Measurements from ENCODE around the gene GABRG3.

Gene GABRG3

DNA sequence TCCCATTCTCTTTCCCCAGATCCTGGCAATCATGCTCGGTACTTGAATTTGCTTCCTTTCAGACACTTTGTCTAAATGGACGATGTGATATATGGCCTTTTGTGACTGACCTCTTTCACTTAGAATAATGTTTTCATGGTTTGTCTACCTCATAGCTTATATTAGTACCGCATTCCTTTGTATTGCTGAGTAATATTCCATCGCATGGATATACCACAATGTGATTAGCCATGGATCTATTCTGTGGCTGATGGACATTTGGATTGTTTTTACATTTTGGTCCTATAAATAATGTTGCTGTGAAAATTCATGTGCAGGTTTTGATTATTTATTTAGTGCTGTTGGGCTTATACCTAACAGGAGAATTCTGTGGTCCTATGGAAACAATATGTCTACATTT is 458.6 kb downstream of the GABRG3 start:
- DNase-seq: no peak

DNA sequence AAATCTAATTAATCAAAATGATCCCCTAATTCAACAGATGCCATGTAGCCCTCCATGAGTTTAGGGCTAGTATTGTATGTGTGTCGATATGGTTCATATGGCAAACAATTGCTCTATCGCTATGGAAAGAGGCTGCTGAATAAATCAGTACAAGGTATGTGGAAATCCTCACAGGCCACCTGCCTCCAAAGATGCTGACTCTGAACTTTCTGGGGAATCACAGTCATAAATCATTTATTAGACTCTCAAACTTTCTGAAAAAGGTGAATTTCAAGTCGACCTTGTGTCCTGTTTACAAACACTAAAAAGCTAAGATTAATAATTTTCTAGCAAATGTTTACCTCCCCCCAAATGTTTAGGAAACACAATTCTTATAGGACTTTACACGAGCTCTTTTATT is 462.6 kb downstream of the GABRG3 start:
- DNase-seq: no peak

DNA sequence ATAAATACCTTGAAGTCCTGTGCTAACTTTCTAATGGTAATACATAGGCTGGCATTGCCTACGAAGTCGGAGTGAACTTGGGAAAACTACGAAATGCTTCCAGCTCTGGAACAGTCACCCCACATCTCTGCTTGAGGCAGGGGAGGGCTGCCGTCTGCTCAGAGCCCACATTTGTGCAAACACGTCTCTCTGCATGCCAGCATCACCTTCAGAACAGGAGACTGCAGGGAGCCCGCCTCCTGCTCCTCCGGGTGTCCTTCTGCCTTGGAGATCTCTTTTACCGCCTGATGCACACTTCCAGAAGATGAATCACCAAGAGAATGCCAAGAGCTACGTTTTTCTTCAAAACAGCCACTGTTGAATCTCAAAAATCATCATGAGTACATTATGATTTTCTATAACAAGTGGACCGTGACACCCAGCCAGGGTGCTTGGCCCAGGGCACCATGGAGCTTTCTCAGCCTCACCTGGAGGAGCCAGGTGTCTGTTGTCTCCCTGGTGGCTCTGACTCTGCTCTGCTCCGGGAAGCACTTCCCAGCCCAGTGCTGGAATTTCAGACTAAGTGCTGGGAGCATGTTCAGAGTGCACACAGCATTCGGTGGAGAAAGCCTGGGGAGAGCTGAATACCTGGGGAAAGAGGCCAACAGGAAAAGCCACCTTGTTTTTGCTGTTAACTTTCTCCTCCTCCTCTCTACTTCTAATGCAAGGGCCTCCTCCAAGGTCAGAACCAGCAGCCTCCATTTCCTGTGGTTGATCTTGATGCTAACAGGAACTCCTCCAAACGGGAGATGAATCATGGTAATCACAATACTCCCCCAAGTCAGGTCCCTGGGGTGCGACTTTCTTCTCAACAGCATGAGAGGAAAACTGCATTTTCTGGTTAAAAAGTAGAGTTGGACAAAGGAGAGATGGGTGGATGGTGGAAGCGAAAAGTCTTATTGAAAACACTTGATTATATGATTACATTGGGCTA is 467.7 kb downstream of the GABRG3 start:
- no peak for DNase-seq

DNA sequence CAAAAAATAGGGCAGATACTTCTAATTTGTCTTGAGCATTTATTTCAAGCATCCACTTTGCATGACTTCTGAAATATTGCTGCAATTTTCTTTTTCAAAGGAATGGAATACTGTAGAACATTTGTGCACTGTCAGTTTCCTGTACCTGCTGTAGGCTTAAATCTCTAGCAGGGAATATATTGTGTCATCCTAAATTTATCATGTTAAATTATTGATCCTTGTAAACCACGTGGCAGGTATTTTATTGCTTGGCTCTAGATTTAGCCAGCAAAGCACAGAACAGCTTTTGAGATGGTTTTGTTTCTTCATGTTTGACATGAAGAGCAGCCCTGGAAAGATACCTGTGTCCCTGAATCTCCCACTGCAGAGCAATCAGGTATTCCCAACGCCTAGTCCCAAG is 470.1 kb downstream of the GABRG3 start:
- no peak for DNase-seq

DNA sequence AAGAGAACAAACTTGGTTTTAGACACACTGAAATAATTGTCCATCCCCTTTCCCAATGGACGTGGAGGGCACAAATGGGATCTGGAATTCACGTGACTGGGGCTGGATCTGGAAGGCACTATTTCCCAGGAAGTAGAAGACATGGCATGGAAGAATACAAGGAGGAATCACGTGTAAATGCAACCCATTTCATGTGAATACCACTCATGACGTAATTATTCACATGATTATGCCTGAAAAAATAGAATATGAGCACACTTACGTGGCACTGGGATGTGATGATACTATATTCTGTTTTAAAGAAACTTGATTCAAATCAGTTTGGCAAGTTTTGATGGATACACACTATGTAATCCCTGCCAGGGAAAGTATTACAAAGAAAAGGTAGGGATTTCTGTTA is 477.3 kb downstream of the GABRG3 start:
- no peak for DNase-seq

DNA sequence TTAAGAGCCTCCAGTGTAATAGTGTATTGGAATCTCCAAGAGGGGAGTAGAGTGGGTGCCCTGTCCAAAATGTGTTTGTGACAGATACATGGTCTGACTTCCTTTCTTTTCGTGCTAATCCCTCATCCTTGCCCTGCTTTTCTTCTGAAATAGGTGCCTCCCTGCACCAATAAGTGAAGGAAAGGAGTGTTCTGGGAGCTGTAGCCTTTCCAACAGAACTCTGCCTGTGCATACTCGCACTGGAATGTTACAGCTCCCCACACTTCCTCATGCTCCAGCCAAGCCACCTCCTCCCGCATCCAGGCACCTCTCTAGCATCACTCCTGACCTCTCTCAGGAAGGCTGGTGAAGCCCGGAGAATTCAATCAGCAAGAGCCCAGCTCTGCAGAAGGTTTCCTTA is 478.0 kb downstream of the GABRG3 start:
- no peak for DNase-seq

DNA sequence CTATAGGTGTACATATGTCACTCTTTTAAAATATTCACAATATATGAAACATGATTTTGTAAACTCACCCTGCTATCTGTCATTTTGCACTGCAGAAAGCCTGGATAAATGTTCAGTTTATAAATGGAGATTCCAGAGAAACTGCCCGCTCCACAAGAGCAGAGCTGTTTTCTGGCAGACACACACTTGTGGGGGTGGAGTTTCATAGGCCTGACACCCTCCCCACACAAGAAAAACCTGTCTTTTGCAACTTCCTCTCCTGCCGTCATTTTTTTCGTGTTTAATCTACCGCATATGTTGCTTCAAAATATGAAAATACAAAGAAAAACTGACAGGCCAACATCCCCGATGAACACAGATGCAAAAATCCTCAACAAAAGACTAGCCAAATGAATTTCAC is 479.0 kb downstream of the GABRG3 start:
- DNase-seq: no peak

DNA sequence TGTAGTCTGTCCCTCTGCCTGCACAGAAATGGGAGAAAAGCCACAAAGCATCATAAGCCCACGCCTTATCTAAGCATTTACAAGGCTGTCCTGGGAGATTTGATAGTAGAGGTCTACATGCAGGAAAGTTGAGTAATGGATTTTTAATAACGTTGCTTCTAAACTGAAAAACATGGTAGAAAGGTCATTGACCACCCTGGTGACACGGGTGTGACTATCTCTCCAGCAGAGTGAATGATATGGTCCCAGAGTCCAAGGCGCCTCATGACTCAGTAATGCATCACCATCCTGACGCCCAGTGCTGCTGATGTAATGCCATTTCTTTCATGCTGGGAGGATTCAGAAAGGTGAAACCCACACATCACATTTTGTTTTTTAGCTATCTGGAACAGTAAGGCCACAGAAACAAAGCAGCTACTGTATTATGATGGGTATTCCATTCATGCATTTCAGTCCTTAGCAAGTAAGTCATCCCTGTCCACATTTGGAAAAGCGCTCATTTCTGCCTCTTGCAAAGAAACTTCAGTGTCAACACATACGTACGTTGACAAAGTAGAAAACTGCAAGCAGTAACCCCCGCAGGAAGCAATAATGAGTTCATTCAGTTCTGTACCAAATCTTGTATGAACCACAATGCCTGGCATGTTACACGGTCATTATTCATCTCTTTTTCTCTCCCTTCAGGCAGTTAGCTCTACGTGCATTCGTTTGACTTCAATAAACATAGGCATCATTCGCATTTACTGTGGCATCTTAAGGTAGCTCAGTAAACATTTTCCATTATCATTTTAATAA is 483.5 kb downstream of the GABRG3 start:
- no peak for DNase-seq

DNA sequence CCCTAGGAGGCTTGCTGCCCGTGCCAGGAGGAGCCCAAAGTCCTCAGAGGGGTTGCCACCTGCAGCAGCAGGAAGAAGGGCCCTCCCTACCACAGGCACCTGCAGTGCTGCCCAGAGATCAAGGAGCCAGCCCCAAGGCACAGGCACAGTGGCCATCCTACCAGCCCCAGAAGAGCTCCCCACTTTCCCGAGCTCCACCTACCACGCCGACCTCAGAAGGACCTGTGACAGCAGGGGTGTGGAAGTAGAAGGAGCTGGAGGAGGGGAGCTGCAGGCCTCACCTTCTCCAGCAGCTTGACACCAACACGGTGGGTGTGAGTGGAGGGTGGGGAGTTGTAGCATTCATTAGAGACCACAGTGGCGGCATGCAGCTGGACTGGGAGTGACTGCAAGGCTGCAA is 485.8 kb downstream of the GABRG3 start:
- DNase-seq: no peak

DNA sequence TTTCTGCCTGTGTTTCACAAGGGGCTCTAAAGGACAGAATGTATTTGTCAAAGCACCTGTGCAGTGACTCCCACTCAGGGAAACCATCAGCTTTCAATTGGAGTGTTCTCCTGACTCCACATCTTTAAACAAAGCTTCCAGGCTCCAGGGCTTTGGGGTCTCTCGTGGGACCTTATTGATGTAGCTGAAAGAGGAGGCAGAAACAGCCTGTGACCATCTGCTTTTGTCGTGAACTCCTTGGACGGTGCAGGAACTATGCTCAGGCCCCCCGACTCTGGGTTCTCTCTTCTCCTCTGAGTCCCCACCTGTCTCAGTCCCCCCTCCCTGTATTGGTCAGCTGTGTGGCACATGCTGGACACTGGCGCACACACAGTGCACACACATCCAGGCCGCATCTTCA is 486.8 kb downstream of the GABRG3 start:
- DNase-seq: no peak

DNA sequence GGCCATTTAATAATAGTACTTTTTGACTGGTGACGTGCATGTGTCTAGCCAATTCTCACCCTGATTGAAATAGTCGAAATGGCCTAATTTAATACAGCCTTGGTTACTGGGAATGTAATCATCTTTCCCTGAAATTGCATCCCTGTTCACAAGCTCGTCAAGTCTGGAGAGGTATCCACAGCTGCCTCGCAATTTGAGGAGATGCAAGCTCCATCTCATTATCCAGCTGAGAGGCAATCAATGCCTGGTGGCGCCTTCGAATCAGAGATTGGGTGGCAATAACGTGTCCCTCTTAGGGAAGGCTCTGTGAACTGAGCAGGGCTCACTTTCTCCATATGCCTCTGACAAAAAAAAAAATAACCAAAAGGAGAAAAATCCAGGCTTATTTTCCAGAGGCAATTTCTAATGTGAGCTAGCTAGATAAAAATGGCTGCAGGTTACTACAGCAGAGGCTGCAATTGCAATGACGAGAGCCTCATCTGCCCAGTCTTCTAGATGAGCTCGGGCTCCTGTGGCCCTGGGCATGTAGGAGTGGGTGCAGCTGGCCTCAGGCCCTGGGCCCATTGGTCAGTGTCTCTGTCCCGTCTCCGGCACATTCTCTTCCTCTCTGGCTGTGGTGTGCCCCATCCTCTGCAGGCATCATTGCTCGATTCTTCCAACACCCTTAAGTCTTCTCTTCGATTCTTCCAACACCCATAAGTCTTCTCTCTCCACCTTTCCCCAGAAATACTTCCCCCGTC is 487.5 kb downstream of the GABRG3 start:
- DNase-seq: no peak

DNA sequence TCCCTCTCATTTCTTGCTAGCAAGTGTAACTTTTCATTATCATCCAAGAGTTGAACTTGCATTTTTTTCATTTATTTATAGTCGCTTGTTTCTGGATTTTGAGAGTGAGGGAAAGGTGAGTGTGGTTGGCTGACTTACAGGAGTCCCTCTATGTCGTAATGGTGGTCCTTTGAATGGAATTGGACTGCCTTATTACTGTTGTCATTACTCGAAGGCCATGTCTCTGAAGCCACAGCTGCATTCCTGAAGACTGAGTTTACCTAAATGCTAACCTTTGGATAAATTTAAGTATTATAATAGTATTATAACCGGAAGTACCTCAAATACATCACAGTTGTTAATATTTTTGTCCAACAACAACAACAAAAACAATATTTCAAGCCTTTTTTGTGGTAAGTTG is 488.9 kb downstream of the GABRG3 start:
- DNase-seq: no peak

DNA sequence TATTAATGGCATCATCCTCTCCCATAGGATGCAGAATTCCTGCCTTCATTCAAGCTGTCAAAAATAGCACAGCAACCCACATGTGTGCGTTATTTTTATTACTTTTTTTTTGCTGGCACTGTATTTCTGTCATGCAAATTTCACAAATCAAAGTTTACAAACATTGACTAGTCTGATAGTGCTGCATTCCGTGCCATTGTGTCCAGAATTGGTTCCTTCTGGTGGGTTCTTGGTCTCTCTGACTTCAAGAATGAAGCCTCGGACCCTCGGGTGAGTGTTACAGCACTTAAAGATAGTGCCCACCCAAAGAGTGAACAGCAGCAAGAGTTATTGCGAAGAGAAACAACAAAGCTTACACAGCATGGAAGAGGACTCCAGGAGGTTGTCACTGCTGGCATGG is 490.2 kb downstream of the GABRG3 start:
- DNase-seq: no peak

DNA sequence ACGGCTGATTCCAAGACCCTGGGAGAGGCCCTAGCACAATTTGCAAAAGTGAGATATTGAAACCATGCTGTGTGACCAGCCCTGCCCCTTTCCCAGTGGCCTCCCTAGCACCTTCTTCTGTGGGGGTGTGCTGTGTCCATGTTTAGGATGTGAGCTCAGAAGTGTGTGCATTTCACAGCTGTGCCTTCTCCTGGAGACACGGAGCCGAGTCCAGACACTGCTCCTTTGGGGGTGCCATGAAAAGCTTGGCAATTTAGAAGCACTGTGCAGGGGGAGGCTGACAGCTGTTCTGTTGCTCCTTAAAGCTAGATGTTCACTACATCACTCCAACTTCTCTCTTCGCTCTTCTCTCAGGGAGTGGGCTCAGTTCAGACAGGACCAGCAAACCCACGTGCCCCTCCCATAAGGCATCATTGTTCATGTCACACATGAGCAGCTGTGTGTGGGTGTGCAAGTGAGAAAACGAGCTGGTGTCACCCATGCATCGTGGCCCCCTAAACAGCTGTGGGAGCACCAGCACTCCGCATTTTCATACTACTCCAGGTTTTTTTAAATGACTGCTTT is 492.6 kb downstream of the GABRG3 start:
- DNase-seq: no peak

DNA sequence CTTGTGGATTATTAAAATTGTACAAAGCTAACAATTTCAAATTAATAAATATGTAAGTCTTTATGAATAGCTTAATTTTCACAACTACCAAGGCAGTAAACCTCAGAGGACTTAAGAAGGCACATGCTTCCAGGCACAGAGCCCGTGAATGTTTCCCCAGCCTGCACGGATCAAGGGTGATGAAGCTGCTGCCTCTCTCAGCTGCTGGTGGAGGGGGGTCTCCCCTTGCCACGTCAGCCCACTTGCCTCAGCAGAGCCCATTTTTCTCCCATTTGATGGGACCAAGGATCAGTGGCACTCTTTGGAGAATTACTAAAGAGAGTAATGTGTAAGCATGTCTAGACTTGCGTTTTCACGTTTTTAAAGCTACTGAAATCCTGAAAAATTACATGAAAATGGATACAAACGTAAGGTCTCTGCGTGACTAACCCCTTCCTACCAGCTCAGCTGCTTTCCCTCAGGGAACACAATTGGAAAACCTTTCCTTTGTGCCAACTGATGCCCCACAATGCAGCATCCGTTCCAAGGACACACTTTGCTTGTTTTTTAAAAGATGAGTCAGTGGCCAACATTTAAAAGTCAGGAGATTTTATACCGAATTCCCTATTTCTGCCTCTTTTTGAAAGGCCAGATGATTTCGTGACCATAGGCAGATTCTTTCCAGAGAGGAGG is 494.1 kb downstream of the GABRG3 start:
- no peak for DNase-seq

DNA sequence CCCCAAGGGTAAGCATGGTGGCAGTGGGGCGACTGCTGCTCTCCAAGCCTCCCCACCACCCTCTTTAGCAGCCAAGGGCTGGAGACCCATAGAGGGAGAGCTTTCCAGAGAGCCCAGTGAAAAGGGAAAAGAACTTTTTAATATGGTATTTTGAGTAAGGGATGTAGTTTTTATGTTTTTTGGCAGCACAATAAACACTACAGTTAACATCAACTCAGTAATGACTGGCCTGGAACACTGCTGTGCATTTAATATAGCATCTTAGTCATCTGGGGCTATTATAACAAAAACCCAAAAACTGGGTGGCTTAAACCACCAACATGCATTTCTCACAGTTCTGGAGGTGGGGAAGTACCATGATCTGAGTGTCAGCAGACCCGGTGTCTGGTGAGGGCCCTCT is 495.8 kb downstream of the GABRG3 start:
- DNase-seq: no peak

DNA sequence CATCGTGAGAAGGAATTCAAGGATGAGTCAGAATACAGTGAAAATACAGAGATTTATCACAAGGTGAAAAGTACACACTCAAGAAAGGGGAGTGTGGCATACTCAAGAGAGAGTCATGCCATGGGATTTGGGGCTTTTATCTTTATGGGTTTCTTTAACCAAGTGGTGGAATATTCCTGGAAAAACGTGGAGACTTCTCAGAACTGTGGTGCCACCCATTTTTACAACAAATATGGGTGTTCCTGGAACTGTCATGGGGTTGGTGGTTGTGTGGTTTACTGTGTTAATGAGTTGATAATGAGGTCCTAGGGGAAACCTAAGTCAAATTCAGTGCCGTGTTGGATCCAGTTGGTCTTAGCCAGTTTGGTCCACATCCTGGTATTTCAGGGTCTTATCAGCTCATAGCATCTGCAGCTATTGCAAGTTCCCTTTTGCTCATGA is 497.2 kb downstream of the GABRG3 start:
- DNase-seq: peak; percentile 0

DNA sequence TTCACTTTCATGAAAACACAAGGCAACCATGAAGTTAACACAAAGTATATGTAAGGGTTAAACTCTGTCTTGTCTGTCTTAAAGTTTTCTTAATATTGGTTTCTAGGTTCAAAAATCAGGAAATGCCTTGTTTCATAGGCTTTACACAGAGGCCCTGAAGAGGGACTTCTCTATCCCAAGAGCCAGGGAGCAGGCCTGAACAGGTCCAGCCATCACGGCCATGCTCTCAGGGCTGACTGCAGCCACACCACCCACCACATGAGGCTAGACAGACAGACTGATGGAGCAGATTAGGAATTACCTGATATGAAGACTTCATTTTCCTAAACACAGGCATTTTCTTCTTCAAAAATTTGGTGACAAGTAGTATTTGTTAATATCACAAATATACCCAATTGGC is 502.9 kb downstream of the GABRG3 start:
- DNase-seq: no peak

DNA sequence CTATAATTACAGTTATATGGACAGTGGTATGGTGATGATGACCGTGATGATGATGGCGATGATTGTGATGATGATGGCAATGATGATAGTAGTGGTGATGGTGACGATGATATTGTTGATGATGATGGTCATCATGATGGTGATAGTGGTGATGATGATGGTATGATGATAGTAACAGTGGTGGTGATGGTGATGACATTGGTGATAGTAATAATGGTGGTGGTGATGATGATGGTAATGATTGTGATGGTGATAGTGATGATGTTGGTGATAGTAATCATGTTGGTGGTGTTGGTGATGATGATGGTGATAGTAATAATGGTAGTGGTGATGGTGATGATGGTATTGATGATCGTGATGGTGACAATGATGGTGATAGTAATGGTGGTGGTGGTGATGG is 504.4 kb downstream of the GABRG3 start:
- DNase-seq: no peak

DNA sequence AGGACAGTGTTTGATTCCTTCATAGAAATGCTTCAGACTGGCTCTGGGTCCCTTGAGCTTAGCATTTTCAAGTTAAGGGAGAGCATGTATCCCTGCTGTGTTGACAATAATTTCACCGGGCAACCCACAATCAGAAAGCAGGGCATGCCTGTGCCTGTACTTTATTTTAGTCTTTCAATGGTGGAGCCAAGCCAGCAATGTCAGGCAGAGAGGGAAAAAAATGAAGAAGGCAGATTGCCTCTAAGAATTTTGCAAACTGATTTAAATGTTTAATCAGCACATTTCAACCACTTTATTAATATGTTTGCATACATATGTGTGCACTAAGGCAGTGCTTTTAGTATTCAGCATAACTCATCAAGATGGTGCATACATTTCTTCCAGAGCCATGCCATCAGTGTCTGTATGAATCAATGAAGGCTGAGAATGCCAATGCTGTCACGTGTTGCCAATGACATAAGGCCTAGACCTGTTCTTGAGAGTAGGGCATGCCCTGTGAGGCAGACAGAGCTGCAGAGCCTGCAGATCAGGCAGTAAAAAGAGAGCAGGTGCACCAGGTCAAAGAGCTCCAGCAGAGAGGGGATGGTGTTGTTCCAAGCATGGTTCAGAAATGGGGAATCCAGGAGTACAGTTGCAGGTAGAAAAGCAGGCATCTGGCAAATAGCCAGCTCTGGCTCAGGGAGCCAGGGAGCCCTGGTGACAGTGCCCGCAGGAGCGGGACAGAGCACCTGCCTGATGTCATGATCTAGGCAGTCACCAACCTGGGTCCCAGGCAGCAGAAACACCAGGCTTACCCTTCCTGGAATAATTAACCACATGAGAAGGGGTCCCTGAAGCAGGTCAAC is 508.5 kb downstream of the GABRG3 start:
- DNase-seq: no peak

DNA sequence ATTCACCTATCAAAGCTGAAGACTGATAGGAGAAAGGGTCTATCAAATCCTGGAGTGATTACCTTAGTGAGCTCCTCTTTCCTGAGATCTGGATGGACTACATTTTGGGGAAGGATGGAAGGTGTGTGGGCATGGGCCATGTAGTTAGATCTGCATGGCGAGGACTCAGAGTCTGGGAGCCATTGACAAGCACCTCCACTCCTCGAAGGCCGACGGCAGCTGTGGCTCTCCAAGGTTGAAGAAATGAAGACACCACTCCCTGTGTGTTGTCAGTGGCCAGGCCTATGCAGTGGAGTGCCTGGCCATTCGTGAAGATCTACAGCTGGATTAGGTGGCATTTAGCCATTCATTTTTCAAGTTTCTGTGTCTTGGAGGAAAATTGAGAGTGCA is 509.2 kb downstream of the GABRG3 start:
- DNase-seq: no peak

DNA sequence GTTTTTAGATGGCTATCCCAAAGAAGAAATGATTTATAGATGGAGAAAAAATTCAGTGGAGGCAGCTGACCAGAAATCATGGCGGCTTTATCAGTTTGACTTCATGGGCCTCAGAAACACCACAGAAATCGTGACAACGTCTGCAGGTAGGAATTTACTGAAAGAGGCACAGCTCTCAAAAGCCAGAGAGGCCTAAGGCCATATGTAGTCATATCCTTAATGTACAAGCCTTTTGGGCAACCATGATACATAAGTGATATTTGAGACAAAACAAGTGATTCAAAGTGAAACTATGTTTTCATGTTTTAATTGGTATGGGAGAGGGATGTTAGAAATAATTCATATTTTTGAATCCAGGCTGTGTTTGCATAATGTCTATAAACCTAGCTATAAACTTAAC is 509.7 kb downstream of the GABRG3 start:
- no peak for DNase-seq

All from MV-4-11 (cell line).